ENCODE measurements around the gene EFCAB12. TPM values are rescaled to one million over a fixed set of nuclear protein-coding genes. Genes with fewer than 3 reads are reported as not detected.

Gene EFCAB12
- under 1 TPM; 0.04 to 0.89 (median 0.47) TPM for polyA plus RNA-seq
- long read RNA-seq, donor 1, result 0 reads
- long read RNA-seq, donor 2, result 0 reads
- long read RNA-seq, donor 3, partial matches to known transcripts, result 28 of 28 reads
- long read RNA-seq, donor 3, other reads (novel, unspliced or antisense), result 0 of 28 reads
- long read RNA-seq, donor 4, result 0 reads
- long read RNA-seq, donor 5, result 0 reads
- long read RNA-seq, donor 6, result 0 reads
- long read RNA-seq, donor 7, result 0 reads
- long read RNA-seq, donor 8, result 0 reads
- long read RNA-seq, donor 9, result 0 reads
- long read RNA-seq, donor 10, partial matches to known transcripts, result 25 of 25 reads
- long read RNA-seq, donor 10, other reads (novel, unspliced or antisense), result 0 of 25 reads

GRCh38 chr3:129428376-129429079 is at the start of gene EFCAB12:
Gene EFCAB12, minus strand, starts transcription at chr3:129428636. Its CDS starts 148 bp downstream, at chr3:129428488.
- DNase-seq, result peak; percentile 95
- Histone ChIP-seq H3K27me3 (ENCODE audit: control insufficient read depth in 3 of 3, insufficient read depth in 3 of 3, low read length in 3 of 3) (no peaks in the 10 kb centered on the region), H3K4me1 (ENCODE audit: control insufficient read depth in 3 of 3, insufficient read depth in 2 of 3, low read depth in 1 of 3, low read length in 2 of 3) (peaks cover 0 to 8% (median 0%) of the 10 kb centered on the region in 3 donors), H3K36me3 (ENCODE audit: control insufficient read depth in 3 of 3, insufficient read depth in 2 of 3, low read depth in 1 of 3, low read length in 3 of 3) (peaks cover 3 to 17% (median 5%) of the 10 kb centered on the region in 3 donors), H3K4me3 (ENCODE audit: low read depth in 1 of 3, low read length in 3 of 3) (peak within 1 kb of the TSS in 2 of 3 donors; percentile 8 to 54), H3K27ac (ENCODE audit: low read depth in 1 of 3, low read length in 2 of 3) (peak within 1 kb of the TSS in 2 of 3 donors; percentile 35 to 52), H3K9me3 (ENCODE audit: control insufficient read depth in 2 of 2, insufficient read depth in 1 of 2, low read depth in 1 of 2, low read length in 1 of 2) (no peaks in the 10 kb centered on the region)
- WGBS, 3 donors, result 3% methylated on average over 42 of the region's 42 CpGs
- FAIRE-seq, result no peak

- FAIRE-seq, result no peak
- no peak overlapping the region for H3K27ac ChIP-seq (ENCODE audit: low read depth in 1 of 3, low read length in 2 of 3)
- H3K9me3 ChIP-seq (ENCODE audit: control insufficient read depth in 2 of 2, insufficient read depth in 1 of 2, low read depth in 1 of 2, low read length in 1 of 2), result no peaks in the 10 kb centered on the region
- H3K4me3 ChIP-seq (ENCODE audit: low read depth in 1 of 3, low read length in 3 of 3), result no peak overlapping the region
- 87 to 94% (median 94%) methylated on average over 6 of the region's 6 CpGs for WGBS, 3 donors
- peaks cover 0 to 1% (median 0%) of the 10 kb centered on the region in 3 donors for H3K4me1 ChIP-seq (ENCODE audit: control insufficient read depth in 3 of 3, insufficient read depth in 2 of 3, low read depth in 1 of 3, low read length in 2 of 3)
- H3K27me3 ChIP-seq (ENCODE audit: control insufficient read depth in 3 of 3, insufficient read depth in 3 of 3, low read length in 3 of 3), result no peaks in the 10 kb centered on the region
- peaks cover 4 to 51% (median 5%) of the 10 kb centered on the region in 3 donors for H3K36me3 ChIP-seq (ENCODE audit: control insufficient read depth in 3 of 3, insufficient read depth in 2 of 3, low read depth in 1 of 3, low read length in 3 of 3)
- DNase-seq, result no peak
Observed at GRCh38 chr3:129476586-129476985, 48.1 kb upstream of the EFCAB12 start.

GRCh38 chr3:129475863-129476262 is 47.4 kb upstream of the EFCAB12 start:
- H3K4me1 ChIP-seq (ENCODE audit: control insufficient read depth in 3 of 3, insufficient read depth in 2 of 3, low read depth in 1 of 3, low read length in 2 of 3), result peaks cover 0 to 1% (median 0%) of the 10 kb centered on the region in 3 donors
- no peak for FAIRE-seq
- DNase-seq, result no peak
- 95 to 100% (median 97%) methylated on average over 3 of the region's 3 CpGs for WGBS, 3 donors
- peaks cover 3 to 52% (median 5%) of the 10 kb centered on the region in 3 donors for H3K36me3 ChIP-seq (ENCODE audit: control insufficient read depth in 3 of 3, insufficient read depth in 2 of 3, low read depth in 1 of 3, low read length in 3 of 3)
- no peak overlapping the region for H3K4me3 ChIP-seq (ENCODE audit: low read depth in 1 of 3, low read length in 3 of 3)
- no peaks in the 10 kb centered on the region for H3K27me3 ChIP-seq (ENCODE audit: control insufficient read depth in 3 of 3, insufficient read depth in 3 of 3, low read length in 3 of 3)
- H3K9me3 ChIP-seq (ENCODE audit: control insufficient read depth in 2 of 2, insufficient read depth in 1 of 2, low read depth in 1 of 2, low read length in 1 of 2), result no peaks in the 10 kb centered on the region
- no peak overlapping the region for H3K27ac ChIP-seq (ENCODE audit: low read depth in 1 of 3, low read length in 2 of 3)

GRCh38 chr3:129474984-129475804 is 46.8 kb upstream of the EFCAB12 start:
- Histone ChIP-seq H3K36me3 (ENCODE audit: control insufficient read depth in 3 of 3, insufficient read depth in 2 of 3, low read depth in 1 of 3, low read length in 3 of 3) (peaks cover 3 to 48% (median 5%) of the 10 kb centered on the region in 3 donors), H3K4me1 (ENCODE audit: control insufficient read depth in 3 of 3, insufficient read depth in 2 of 3, low read depth in 1 of 3, low read length in 2 of 3) (peaks cover 0 to 1% (median 0%) of the 10 kb centered on the region in 3 donors), H3K4me3 (ENCODE audit: low read depth in 1 of 3, low read length in 3 of 3) (no peak overlapping the region), H3K27ac (ENCODE audit: low read depth in 1 of 3, low read length in 2 of 3) (no peak overlapping the region), H3K9me3 (ENCODE audit: control insufficient read depth in 2 of 2, insufficient read depth in 1 of 2, low read depth in 1 of 2, low read length in 1 of 2) (no peaks in the 10 kb centered on the region), H3K27me3 (ENCODE audit: control insufficient read depth in 3 of 3, insufficient read depth in 3 of 3, low read length in 3 of 3) (no peaks in the 10 kb centered on the region)
- 94 to 95% (median 95%) methylated on average over 10 of the region's 10 CpGs for WGBS, 3 donors
- no peak for DNase-seq
- FAIRE-seq, result no peak

- Histone ChIP-seq H3K36me3 (ENCODE audit: control insufficient read depth in 3 of 3, insufficient read depth in 2 of 3, low read depth in 1 of 3, low read length in 3 of 3) (peaks cover 0 to 34% (median 3%) of the 10 kb centered on the region in 3 donors), H3K4me1 (ENCODE audit: control insufficient read depth in 3 of 3, insufficient read depth in 2 of 3, low read depth in 1 of 3, low read length in 2 of 3) (peaks cover 2 to 12% (median 4%) of the 10 kb centered on the region in 3 donors), H3K27ac (ENCODE audit: low read depth in 1 of 3, low read length in 2 of 3) (no peak overlapping the region), H3K27me3 (ENCODE audit: control insufficient read depth in 3 of 3, insufficient read depth in 3 of 3, low read length in 3 of 3) (no peaks in the 10 kb centered on the region), H3K4me3 (ENCODE audit: low read depth in 1 of 3, low read length in 3 of 3) (no peak overlapping the region), H3K9me3 (ENCODE audit: control insufficient read depth in 2 of 2, insufficient read depth in 1 of 2, low read depth in 1 of 2, low read length in 1 of 2) (no peaks in the 10 kb centered on the region)
- WGBS, 3 donors, result 82 to 90% (median 84%) methylated on average over 4 of the region's 4 CpGs
- FAIRE-seq (no peak), DNase-seq (no peak)
Observed at GRCh38 chr3:129473769-129474152, 45.3 kb upstream of the EFCAB12 start.

GRCh38 chr3:129473067-129473768 is 44.8 kb upstream of the EFCAB12 start:
- FAIRE-seq, result no peak
- H3K36me3 ChIP-seq (ENCODE audit: control insufficient read depth in 3 of 3, insufficient read depth in 2 of 3, low read depth in 1 of 3, low read length in 3 of 3), result peaks cover 0 to 31% (median 0%) of the 10 kb centered on the region in 3 donors
- H3K27ac ChIP-seq (ENCODE audit: low read depth in 1 of 3, low read length in 2 of 3), result no peak overlapping the region
- 76 to 80% (median 79%) methylated on average over 4 of the region's 4 CpGs for WGBS, 3 donors
- no peaks in the 10 kb centered on the region for H3K27me3 ChIP-seq (ENCODE audit: control insufficient read depth in 3 of 3, insufficient read depth in 3 of 3, low read length in 3 of 3)
- H3K4me3 ChIP-seq (ENCODE audit: low read depth in 1 of 3, low read length in 3 of 3), result no peak overlapping the region
- no peak for DNase-seq
- H3K4me1 ChIP-seq (ENCODE audit: control insufficient read depth in 3 of 3, insufficient read depth in 2 of 3, low read depth in 1 of 3, low read length in 2 of 3), result peaks cover 5 to 17% (median 6%) of the 10 kb centered on the region in 3 donors
- H3K9me3 ChIP-seq (ENCODE audit: control insufficient read depth in 2 of 2, insufficient read depth in 1 of 2, low read depth in 1 of 2, low read length in 1 of 2), result no peaks in the 10 kb centered on the region

- DNase-seq (no peak), FAIRE-seq (no peak)
- Histone ChIP-seq H3K9me3 (ENCODE audit: control insufficient read depth in 2 of 2, insufficient read depth in 1 of 2, low read depth in 1 of 2, low read length in 1 of 2) (no peaks in the 10 kb centered on the region), H3K27ac (ENCODE audit: low read depth in 1 of 3, low read length in 2 of 3) (no peak overlapping the region), H3K27me3 (ENCODE audit: control insufficient read depth in 3 of 3, insufficient read depth in 3 of 3, low read length in 3 of 3) (no peaks in the 10 kb centered on the region), H3K36me3 (ENCODE audit: control insufficient read depth in 3 of 3, insufficient read depth in 2 of 3, low read depth in 1 of 3, low read length in 3 of 3) (peaks cover 0 to 15% (median 0%) of the 10 kb centered on the region in 3 donors), H3K4me1 (ENCODE audit: control insufficient read depth in 3 of 3, insufficient read depth in 2 of 3, low read depth in 1 of 3, low read length in 2 of 3) (peaks cover 6 to 26% (median 9%) of the 10 kb centered on the region in 3 donors), H3K4me3 (ENCODE audit: low read depth in 1 of 3, low read length in 3 of 3) (no peak overlapping the region)
- WGBS, 3 donors, result 94 to 98% (median 94%) methylated on average over 2 of the region's 2 CpGs
Observed at GRCh38 chr3:129470861-129471260, 42.4 kb upstream of the EFCAB12 start.

All from small intestine (tissue), 16 donors.